T-helper 17 cell (primary cell): ENCODE measurements around the gene GABBR2. TPM values are rescaled to one million over a fixed set of nuclear protein-coding genes. Genes with fewer than 3 reads are reported as not detected.

ENCODE experiments used
- ATAC-seq: fragments of 150-1000 bp; cut with Tn5 transposase; 2 replicates; pipeline ENCODE4 v1.10.0; 2021; ENCODE audit warnings: mild to moderate bottlenecking, moderate library complexity
- DNase-seq, 3 donors: peaks; one replicate each; pipeline versions ENCODE4 v3.0.0 to v3.0.0-alpha.2; 2020 to 2021
- H3K9me3 ChIP-seq: one replicate; pipeline ENCODE4 v1.7.0; 2013; ENCODE audit warnings: low read length, mild to moderate bottlenecking; ENCODE audit not compliant: control insufficient read depth, poor library complexity, severe bottlenecking
- H3K27ac Mint-ChIP-seq: one replicate; pipeline ENCODE4 v1.8.0; 2022; ENCODE audit warnings: mild to moderate bottlenecking, moderate library complexity, mixed read lengths
- H3K27me3 Mint-ChIP-seq: one replicate; pipeline ENCODE4 v1.8.0; 2022; ENCODE audit warnings: mixed read lengths
- H3K36me3 Mint-ChIP-seq: one replicate; pipeline ENCODE4 v1.8.0; 2022; ENCODE audit warnings: low read depth, mixed read lengths
- H3K4me1 Mint-ChIP-seq: one replicate; pipeline ENCODE4 v1.8.0; 2022; ENCODE audit warnings: mild to moderate bottlenecking, mixed read lengths
- H3K4me3 Mint-ChIP-seq: one replicate; pipeline ENCODE4 v1.8.0; 2022; ENCODE audit warnings: mild to moderate bottlenecking, moderate library complexity, mixed read lengths
- total RNA-seq, 4 donors: library from RNA in 2 of 4; stranded (reverse) in 2 of 4; gene quantifications; one replicate each; pipeline ENCODE4 v1.2.3 and lab custom pipeline; 2022 to 2026

GABBR2 gene
- total RNA-seq, 2 donors from 2014 or later, result not detected

DNA sequence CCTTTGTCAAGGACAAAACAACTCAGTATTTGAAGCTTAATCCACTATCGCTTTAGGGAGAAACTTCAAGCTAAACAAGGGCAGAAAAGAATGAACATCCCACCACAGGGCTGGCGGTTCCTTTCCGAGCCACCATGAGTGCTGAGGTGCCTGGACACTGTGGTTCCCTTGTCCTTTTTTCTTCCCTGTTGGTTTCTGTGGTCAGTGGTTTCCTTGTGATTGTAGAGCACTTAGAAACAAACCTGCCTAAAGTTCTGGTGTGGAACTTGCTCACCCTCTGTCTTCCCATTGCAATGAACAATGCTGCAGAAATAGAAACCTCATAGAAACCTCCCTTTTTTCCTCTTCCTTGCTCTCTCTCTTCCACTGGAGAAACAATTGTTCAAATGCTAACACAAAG lies 373.9 kb downstream of the GABBR2 start:
- no peaks in the 10 kb centered on the region for H3K4me1 Mint-ChIP-seq
- peaks cover 5% of the 10 kb centered on the region for H3K36me3 Mint-ChIP-seq
- ATAC-seq (no peak), DNase-seq (no peak)
- H3K4me3 Mint-ChIP-seq, result no peak overlapping the region
- no peaks in the 10 kb centered on the region for H3K9me3 ChIP-seq
- peaks cover 63% of the 10 kb centered on the region for H3K27me3 Mint-ChIP-seq
- no peak overlapping the region for H3K27ac Mint-ChIP-seq

GRCh38 chr9:98333703-98334582 lies 374.8 kb downstream of the GABBR2 start:
- Mint-ChIP-seq H3K36me3 (peaks cover 8% of the 10 kb centered on the region), H3K27ac (no peak overlapping the region), H3K4me1 (no peaks in the 10 kb centered on the region), H3K27me3 (peaks cover 66% of the 10 kb centered on the region), H3K4me3 (no peak overlapping the region)
- DNase-seq (no peak), ATAC-seq (no peak)
- H3K9me3 ChIP-seq, result no peaks in the 10 kb centered on the region

DNA sequence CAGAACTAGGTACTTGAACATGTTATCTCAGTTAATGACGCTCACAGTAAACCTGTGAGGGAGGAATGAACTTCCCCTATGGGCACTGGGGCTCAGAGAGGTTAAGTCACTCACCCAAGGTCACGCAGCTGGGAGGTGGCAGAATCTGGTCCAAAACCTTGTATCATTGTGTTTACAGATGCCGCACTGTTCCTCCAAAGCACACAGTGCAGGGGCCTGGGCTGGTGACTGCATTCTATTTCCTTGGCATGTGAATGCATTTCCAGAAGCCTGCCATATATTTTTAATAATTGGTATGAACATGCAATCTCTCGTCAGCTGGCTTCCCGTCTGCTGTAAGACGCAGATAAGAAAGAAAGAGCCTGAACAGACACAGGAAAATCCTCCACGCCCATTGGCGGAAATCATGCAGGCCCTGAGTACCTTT lies 376.3 kb downstream of the GABBR2 start:
- H3K36me3 Mint-ChIP-seq, result peaks cover 10% of the 10 kb centered on the region
- H3K9me3 ChIP-seq, result no peaks in the 10 kb centered on the region
- no peak overlapping the region for H3K27ac Mint-ChIP-seq
- no peak for DNase-seq
- H3K4me3 Mint-ChIP-seq, result no peak overlapping the region
- ATAC-seq, result no peak
- H3K27me3 Mint-ChIP-seq, result peaks cover 66% of the 10 kb centered on the region
- H3K4me1 Mint-ChIP-seq, result peaks cover 2% of the 10 kb centered on the region

DNA sequence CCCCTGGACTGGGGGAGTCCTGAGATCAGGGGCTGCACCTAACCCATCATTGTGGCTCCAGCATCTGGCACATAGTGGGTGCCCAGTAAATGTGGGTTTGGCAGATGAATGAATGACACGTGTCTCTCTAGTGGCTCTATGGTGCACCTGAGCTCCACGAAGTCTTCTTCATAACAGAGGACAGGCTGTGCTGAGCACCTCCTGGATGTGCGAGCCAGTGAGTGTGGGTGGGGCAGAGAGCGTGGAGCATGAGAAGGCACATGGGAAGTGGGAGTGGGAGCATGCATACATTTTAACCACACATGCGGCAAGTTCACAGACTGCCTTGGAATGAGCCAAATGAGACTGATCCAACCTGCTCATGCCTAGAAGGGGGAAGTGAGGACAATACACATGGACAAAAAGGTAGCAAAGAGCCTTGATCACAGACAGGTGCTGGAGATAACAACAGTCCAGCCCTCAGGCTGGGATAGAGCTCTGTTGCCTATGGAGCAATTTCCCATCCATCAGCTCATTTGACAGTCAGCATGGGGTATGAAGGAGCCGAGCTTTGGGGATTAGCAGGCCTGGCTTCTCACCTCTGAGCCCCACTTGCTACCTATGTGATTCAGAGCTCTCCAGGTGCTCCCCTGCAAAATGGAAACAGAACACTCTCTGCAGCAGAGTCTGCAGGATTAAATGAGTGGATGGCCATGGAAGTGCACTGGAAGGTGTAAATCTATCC lies 377.0 kb downstream of the GABBR2 start:
- H3K4me1 Mint-ChIP-seq, result peaks cover 2% of the 10 kb centered on the region
- no peak overlapping the region for H3K4me3 Mint-ChIP-seq
- no peak overlapping the region for H3K27ac Mint-ChIP-seq
- ATAC-seq (no peak), DNase-seq (no peak)
- peaks cover 10% of the 10 kb centered on the region for H3K36me3 Mint-ChIP-seq
- peaks cover 59% of the 10 kb centered on the region for H3K27me3 Mint-ChIP-seq
- no peaks in the 10 kb centered on the region for H3K9me3 ChIP-seq

GRCh38 chr9:98330831-98331230 lies 377.9 kb downstream of the GABBR2 start:
- H3K4me3 Mint-ChIP-seq, result no peak overlapping the region
- H3K9me3 ChIP-seq, result no peaks in the 10 kb centered on the region
- DNase-seq, result no peak
- H3K27me3 Mint-ChIP-seq, result peaks cover 58% of the 10 kb centered on the region
- ATAC-seq, result no peak
- H3K4me1 Mint-ChIP-seq, result peaks cover 2% of the 10 kb centered on the region
- H3K36me3 Mint-ChIP-seq, result peaks cover 9% of the 10 kb centered on the region
- no peak overlapping the region for H3K27ac Mint-ChIP-seq

DNA sequence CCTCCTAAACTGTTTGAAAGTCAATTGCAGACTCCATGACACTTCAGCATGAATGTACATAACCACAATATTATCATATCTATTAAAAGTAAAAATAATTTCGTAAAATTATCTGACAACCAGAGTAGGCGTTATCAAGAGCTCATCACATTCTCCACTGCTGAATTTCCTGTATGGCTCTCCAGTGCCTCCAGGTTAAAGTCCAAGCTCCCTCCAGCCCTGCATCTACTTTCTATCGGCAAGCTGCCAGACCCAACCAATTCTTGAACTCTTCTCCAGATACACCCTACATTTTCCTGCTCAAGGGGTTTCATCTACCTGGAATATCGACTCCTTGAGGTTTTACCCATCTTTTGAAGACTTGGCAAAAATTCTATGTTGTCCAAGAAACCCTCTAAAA lies 378.8 kb downstream of the GABBR2 start:
- DNase-seq (no peak), ATAC-seq (no peak)
- peaks cover 49% of the 10 kb centered on the region for H3K27me3 Mint-ChIP-seq
- H3K27ac Mint-ChIP-seq, result no peak overlapping the region
- no peaks in the 10 kb centered on the region for H3K9me3 ChIP-seq
- peaks cover 2% of the 10 kb centered on the region for H3K4me1 Mint-ChIP-seq
- H3K4me3 Mint-ChIP-seq, result no peak overlapping the region
- H3K36me3 Mint-ChIP-seq, result peaks cover 7% of the 10 kb centered on the region

DNA sequence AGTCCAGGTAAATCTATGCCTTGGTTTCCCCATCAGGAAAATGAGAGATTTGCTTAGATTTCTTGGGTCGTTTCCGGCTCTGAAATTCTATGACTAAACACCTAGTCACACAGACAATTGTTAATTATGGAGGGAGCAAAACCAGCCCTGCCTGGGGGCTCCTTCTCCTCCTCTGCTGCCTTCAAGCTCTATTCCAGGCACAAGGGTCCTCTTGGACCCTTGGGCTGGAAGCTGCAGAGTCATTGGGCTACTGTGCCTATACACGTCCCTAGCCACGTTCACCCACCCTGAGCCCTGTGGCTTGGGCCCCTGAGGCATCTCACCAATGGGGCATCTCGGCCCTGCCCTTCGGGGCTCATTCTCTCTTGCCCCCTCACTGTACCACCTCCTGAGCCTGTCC lies 379.5 kb downstream of the GABBR2 start:
- peaks cover 7% of the 10 kb centered on the region for H3K36me3 Mint-ChIP-seq
- no peak overlapping the region for H3K27ac Mint-ChIP-seq
- DNase-seq (no peak), ATAC-seq (no peak)
- peaks cover 48% of the 10 kb centered on the region for H3K27me3 Mint-ChIP-seq
- peaks cover 4% of the 10 kb centered on the region for H3K4me1 Mint-ChIP-seq
- H3K9me3 ChIP-seq, result no peaks in the 10 kb centered on the region
- no peak overlapping the region for H3K4me3 Mint-ChIP-seq

DNA sequence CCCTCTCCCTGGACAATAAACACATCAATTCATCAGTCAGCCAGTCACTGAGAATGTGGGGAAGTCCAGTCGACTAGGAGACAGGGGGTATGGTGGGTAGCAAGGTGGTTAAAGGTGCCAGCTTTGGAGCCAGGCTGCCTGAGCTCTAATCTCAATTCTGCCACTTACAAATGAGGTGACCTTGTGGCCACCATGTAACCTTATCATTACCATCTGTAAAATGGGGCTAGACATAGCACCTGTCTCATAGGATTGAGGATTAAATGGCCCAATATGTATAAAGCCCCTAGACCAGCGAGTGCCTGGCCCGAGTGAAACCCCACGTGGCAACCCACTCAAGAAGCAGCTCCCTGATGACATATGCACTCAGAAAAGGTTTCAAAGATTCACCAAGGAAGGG lies 380.0 kb downstream of the GABBR2 start:
- DNase-seq, result no peak
- Mint-ChIP-seq H3K27me3 (peaks cover 43% of the 10 kb centered on the region), H3K27ac (no peak overlapping the region), H3K4me1 (peaks cover 4% of the 10 kb centered on the region), H3K4me3 (no peak overlapping the region), H3K36me3 (peaks cover 7% of the 10 kb centered on the region)
- ATAC-seq, result no peak
- H3K9me3 ChIP-seq, result no peaks in the 10 kb centered on the region

DNA sequence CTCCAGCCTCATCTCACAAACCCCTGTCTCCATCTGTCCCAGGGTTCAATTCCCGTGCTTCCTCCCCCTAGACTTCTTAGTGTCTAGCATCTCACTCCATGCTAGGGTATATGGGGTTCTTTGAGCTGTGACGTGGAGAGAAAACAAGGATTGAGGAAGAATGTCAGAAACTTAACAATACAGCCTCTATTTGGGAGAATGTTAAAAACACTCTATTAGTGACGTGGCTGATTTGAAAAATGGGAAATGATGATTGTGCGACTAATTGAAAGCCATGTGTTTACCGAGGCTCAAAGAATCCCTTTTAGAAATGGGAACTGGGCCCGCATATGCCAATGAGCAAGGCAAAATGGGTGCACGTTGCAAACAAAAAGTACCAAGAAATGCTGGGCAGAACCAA lies 380.6 kb downstream of the GABBR2 start:
- Mint-ChIP-seq H3K36me3 (peaks cover 7% of the 10 kb centered on the region), H3K4me1 (peaks cover 4% of the 10 kb centered on the region), H3K27me3 (peaks cover 39% of the 10 kb centered on the region), H3K27ac (no peak overlapping the region), H3K4me3 (no peak overlapping the region)
- DNase-seq (no peak), ATAC-seq (no peak)
- H3K9me3 ChIP-seq, result no peaks in the 10 kb centered on the region

- ATAC-seq (no peak), DNase-seq (no peak)
- no peaks in the 10 kb centered on the region for H3K9me3 ChIP-seq
- H3K27ac Mint-ChIP-seq, result no peak overlapping the region
- H3K4me1 Mint-ChIP-seq, result peaks cover 6% of the 10 kb centered on the region
- H3K27me3 Mint-ChIP-seq, result peaks cover 39% of the 10 kb centered on the region
- H3K36me3 Mint-ChIP-seq, result peaks cover 8% of the 10 kb centered on the region
- H3K4me3 Mint-ChIP-seq, result no peak overlapping the region
Observed at GRCh38 chr9:98327249-98327561, 381.5 kb downstream of the GABBR2 start.

DNA sequence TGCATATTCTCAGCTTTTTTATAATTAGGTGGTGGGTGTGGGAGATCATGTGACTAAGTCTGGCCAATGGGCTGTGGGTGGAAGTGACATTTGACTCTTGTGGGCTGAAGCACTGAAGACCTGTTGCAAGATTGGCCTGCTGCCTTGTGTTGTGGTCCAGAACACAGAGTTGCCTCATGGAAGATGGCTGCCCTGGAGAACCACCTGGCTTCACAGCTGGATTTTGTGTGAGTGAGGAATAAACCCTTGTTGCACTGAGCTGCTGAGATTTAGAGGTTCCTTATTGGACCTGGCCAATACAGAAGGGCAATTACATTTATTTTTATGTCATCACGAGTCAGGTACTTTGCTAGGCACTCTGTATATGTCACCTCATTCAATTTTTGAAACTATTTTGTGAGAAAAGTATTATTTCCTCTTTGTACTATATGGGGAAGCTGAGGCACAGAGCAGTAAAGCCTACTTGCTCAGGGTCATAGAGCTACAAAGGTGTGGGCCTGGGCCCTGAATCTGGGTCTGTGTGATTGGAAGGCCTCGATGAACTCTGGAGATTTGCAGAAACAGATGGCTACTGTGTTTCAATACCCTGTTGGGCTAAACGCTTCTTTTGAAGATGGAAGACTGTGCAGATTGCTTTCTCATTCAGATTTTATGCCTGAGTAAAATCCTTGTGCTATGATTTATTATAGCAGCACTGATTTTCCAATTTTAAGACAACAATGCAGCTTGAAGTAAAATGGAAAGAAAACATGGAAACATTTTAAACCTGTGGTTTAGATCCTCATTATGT lies 382.1 kb downstream of the GABBR2 start:
- no peak for DNase-seq
- Mint-ChIP-seq H3K4me3 (no peak overlapping the region), H3K4me1 (peaks cover 10% of the 10 kb centered on the region), H3K27me3 (peaks cover 39% of the 10 kb centered on the region), H3K36me3 (peaks cover 9% of the 10 kb centered on the region), H3K27ac (no peak overlapping the region)
- no peaks in the 10 kb centered on the region for H3K9me3 ChIP-seq
- no peak for ATAC-seq

DNA sequence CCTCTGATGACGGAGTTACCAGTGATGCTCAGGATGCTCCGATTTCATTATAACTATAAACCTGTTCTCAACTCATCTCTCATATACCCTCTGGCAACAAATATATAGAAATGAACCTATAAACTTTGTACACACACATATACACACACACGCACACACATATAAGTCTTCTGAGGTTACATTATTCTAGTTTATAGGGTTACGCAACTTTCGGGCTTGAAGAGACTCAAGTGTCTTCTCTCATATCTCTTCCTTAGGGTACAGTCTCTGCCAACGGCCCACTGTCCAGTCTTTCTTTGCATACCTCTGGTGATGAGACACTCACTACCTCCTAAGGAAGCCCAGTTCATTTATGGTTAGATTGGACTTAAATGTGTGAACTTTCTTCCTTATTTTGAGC lies 383.9 kb downstream of the GABBR2 start:
- ATAC-seq (no peak), DNase-seq (no peak)
- no peak overlapping the region for H3K4me3 Mint-ChIP-seq
- H3K27me3 Mint-ChIP-seq, result peaks cover 28% of the 10 kb centered on the region
- peaks cover 7% of the 10 kb centered on the region for H3K36me3 Mint-ChIP-seq
- peaks cover 10% of the 10 kb centered on the region for H3K4me1 Mint-ChIP-seq
- H3K9me3 ChIP-seq, result no peaks in the 10 kb centered on the region
- no peak overlapping the region for H3K27ac Mint-ChIP-seq

DNA sequence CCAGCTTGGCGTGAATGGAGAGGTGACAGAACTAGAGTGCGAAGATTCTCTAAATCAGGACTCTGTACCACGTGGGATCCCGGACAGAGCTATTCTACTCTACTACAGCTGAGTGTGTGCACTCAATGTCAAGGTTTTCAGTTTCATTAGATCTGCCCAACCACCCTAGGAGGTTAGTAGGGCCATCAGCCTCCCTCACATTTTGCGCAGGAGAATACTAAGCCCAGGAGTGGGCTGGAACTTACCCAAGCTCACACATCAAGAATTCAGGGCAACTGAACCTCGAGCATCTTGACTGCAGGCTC lies 385.0 kb downstream of the GABBR2 start:
- Mint-ChIP-seq H3K27me3 (peaks cover 24% of the 10 kb centered on the region), H3K4me3 (no peak overlapping the region), H3K27ac (no peak overlapping the region), H3K4me1 (peaks cover 10% of the 10 kb centered on the region), H3K36me3 (peaks cover 4% of the 10 kb centered on the region)
- ATAC-seq (no peak), DNase-seq (no peak)
- H3K9me3 ChIP-seq, result no peaks in the 10 kb centered on the region
